Cardiac fibroblast (primary cell): ENCODE results near the gene CCDC91.
"Not testable (repeated sequence)": the region's sequence is repeated elsewhere in the genome, so short reads cannot be mapped to it uniquely, and the experiment has no call there.

Experiments used
- DNase-seq, 2 donors: peaks; one replicate each; pipeline versions ENCODE4 v3.0.0 to v3.0.0-alpha.2; 2010; ENCODE audit warnings: low read depth in 2 of 2
- H3K4me3 ChIP-seq, 2 donors: replicated peaks in 1 of 2; 1 replicate in 1 of 2; 2 replicates in 1 of 2; pipeline ENCODE4 v1.5.1; 2011; ENCODE audit warnings: low read depth in 2 of 2, low read length in 2 of 2, mild to moderate bottlenecking in 2 of 2, moderate library complexity in 1 of 2
- CTCF ChIP-seq: IDR thresholded peaks from one replicate; pipeline ENCODE4 v1.5.1; 2011; ENCODE audit warnings: low read depth, mild to moderate bottlenecking, low read length, inconsistent platforms

The CCDC91 gene

GRCh38 chr12:28318273-28318672 lies 128.0 kb downstream of the CCDC91 start:
- TF ChIP-seq CTCF: no peak
- H3K4me3 ChIP-seq: no peak overlapping the region
- no peak for DNase-seq

DNA sequence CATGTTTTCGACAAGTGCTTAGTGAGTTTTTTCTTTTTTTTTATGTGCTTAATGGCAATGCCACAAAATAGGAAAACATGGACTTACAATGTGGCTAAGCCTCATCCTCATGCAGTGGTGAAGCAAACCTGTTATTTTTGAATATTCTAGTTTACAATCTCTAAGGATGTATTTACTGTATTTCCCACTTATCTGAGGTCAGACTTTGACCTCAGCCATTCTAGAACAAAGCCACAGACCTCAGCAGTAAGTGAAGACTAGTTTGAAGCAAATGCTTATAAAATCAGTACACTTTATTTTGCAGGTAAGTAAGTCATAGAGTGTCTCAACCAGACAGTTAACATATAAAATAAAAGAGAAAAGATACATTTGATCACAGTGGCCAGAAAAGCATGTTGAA lies 130.1 kb downstream of the CCDC91 start:
- H3K4me3 ChIP-seq: no peak overlapping the region
- no peak for DNase-seq
- no peak for TF ChIP-seq CTCF

DNA sequence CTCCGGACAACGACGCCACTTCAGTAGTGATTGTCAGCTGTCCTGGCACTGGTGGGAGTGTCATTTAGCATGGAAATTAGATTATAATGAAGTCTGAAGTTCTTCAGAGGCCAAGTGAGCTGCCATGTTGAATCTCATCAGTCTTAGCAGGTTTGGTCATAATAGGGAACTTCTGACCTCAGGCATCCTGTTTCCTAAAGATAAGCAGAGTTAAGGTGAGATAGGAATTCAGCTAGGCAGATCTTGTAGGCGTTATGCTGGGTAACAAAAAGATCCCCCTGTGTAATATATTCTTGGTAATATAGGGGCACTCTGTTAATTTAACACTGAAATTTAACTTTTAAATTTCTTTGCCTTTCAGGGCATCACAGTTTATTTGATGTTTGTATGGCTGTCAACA lies 137.5 kb downstream of the CCDC91 start:
- no peak for DNase-seq
- no peak for TF ChIP-seq CTCF

GRCh38 chr12:28328967-28329366 lies 138.7 kb downstream of the CCDC91 start:
- no peak overlapping the region for H3K4me3 ChIP-seq
- DNase-seq: no peak
- no peak for TF ChIP-seq CTCF

More for the DNA sequence above, 137.5 kb downstream of the CCDC91 start:
- no peak overlapping the region for H3K4me3 ChIP-seq

GRCh38 chr12:28329727-28330126 lies 139.5 kb downstream of the CCDC91 start:
- DNase-seq, H3K4me3 ChIP-seq: not testable (repeated sequence)

DNA sequence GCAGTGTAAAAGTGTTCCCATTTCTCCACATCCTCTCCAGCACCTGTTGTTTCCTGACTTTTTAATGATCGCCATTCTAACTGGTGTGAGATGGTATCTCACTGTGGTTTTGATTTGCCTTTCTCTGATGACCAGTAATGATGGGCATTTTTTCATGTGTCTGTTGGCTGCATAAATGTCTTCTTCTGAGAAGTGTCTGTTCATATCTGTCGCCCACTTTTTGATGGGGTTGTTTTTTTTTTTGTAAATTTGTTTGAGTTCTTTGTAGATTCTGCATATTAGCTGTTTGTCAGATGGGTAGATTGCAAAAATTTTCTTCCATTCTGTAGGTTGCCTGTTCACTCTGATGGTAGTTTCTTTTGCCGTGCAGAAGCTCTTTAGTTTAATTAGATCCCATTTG lies 140.0 kb downstream of the CCDC91 start:
- not testable (repeated sequence) for DNase-seq, H3K4me3 ChIP-seq

- DNase-seq: peak in 1 of 2 donors; percentile 40
- no peak for TF ChIP-seq CTCF
Observed at GRCh38 chr12:28331130-28331529, 140.9 kb downstream of the CCDC91 start.

GRCh38 chr12:28340261-28341045 lies 150.2 kb downstream of the CCDC91 start:
- H3K4me3 ChIP-seq: no peak overlapping the region
- TF ChIP-seq CTCF: no peak
- peak in 1 of 2 donors; percentile 41 for DNase-seq

More at GRCh38 chr12:28331130-28331529, 140.9 kb downstream of the CCDC91 start:
- no peak overlapping the region for H3K4me3 ChIP-seq
